BLaER1 treated with 17β-estradiol and CSF1 and Interleukin-3, amounts not matched to agents 10 nM and 100 nM (cell line): Measurements from ENCODE around the gene ATP1A2.
A peak's percentile ranks its signal among the peaks of the same experiment; 100 is the strongest.

ENCODE experiments used
- H3K27ac ChIP-seq, 11 experiments: shearing (Covaris generic); formaldehyde crosslinking; 2 replicates each; pipeline ENCODE4 v1.8.1; 2022
- H3K27me3 ChIP-seq, 11 experiments: shearing (Covaris generic); formaldehyde crosslinking; 2 replicates each; pipeline ENCODE4 v1.8.1; 2022
- H3K36me3 ChIP-seq, 11 experiments: shearing (Covaris generic); formaldehyde crosslinking; 2 replicates each; pipeline ENCODE4 v1.8.1; 2022
- H3K4me1 ChIP-seq, 10 experiments: shearing (Covaris generic); formaldehyde crosslinking; 2 replicates each; pipeline ENCODE4 v1.8.1; 2022
- H3K4me2 ChIP-seq, 11 experiments: shearing (Covaris generic); formaldehyde crosslinking; 2 replicates each; pipeline ENCODE4 v1.8.1; 2022
- H3K4me3 ChIP-seq, 10 experiments: shearing (Covaris generic); formaldehyde crosslinking; 2 replicates each; pipeline ENCODE4 v1.8.1; 2022
- H3K9ac ChIP-seq, 11 experiments: shearing (Covaris generic); formaldehyde crosslinking; 2 replicates each; pipeline ENCODE4 v1.8.1; 2022
- H3K9me3 ChIP-seq, 11 experiments: shearing (Covaris generic); formaldehyde crosslinking; replicated peaks in 1 of 11; 2 replicates each; pipeline ENCODE4 v1.8.1; 2022
- H4K20me1 ChIP-seq, 11 experiments: shearing (Covaris generic); formaldehyde crosslinking; 2 replicates each; pipeline ENCODE4 v1.8.1; 2022
- Cebpa-rat ChIP-seq, 11 experiments: shearing (Covaris generic); IDR thresholded peaks; 2 replicates each; pipeline ENCODE4 v1.8.1; 2022

The ATP1A2 gene

DNA sequence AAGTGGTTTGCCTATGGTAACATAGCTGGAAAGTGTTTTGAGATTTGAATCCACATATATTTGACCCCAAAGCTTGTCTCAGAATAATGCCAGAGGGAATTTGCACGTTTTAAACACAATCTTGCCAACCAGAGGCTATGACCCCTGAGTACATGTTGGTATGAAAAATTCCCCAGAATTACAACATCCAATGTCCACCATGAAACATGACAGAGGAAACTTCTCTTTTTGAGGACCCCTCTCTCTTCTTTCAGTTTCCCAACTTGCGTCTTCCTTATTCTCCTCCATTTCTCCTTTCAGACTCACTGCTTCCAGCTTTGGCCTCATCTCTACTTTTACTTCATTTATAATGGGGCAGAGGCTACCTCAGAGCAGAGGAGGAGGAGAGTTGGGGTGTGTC lies 39.7 kb upstream of the ATP1A2 start:
- Histone ChIP-seq H3K9me3 (no peaks in the 10 kb centered on the region), H3K4me2 (peak overlapping the region in 4 of 11 experiments; percentile 31 to 68 (median 41); a peak in 6 of 22 replicates), H3K4me3 (no peak overlapping the region), H3K4me1 (peaks cover 3 to 51% (median 9%) of the 10 kb centered on the region in 10 experiments), H3K36me3 (no peaks in the 10 kb centered on the region), H3K9ac (no peak overlapping the region), H3K27me3 (peaks cover 0 to 5% (median 1%) of the 10 kb centered on the region in 11 experiments; a peak in 8 of 22 replicates), H4K20me1 (no peaks in the 10 kb centered on the region), H3K27ac (no peak overlapping the region)
- no peak for TF ChIP-seq Cebpa-rat (IDR thresholded peaks at IDR 0.05)

DNA sequence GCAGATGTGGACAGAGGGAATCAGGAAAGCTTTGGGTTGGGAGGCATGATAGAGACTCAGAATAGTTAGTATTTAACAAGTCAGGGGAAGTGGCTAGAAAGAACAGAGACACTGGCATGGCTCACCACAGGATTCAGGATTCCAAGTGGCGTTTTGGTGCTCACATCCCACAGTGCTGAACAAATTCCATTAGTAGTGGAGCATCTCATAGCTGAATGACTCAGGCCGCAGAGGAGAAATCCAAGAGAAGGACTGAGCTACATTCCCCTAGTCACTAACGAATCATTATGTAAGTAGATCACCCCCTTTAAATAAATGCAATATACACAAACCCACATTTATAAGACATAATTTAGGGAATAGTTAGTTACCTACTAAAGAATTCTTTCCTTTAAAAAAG lies 39.3 kb upstream of the ATP1A2 start:
- peaks cover 0 to 2% (median 0%) of the 10 kb centered on the region in 11 experiments; a peak in 4 of 22 replicates for H3K27me3 ChIP-seq
- no peak for TF ChIP-seq Cebpa-rat (IDR thresholded peaks at IDR 0.05)
- H3K36me3 ChIP-seq: no peaks in the 10 kb centered on the region
- no peak overlapping the region for H3K27ac ChIP-seq
- no peak overlapping the region for H3K4me3 ChIP-seq
- H3K9ac ChIP-seq: no peak overlapping the region
- H3K9me3 ChIP-seq: no peaks in the 10 kb centered on the region
- H3K4me2 ChIP-seq: peak overlapping the region in 4 of 11 experiments; percentile 31 to 68 (median 41); a peak in 6 of 22 replicates
- peaks cover 7 to 51% (median 12%) of the 10 kb centered on the region in 10 experiments; a peak in 18 of 20 replicates for H3K4me1 ChIP-seq
- no peaks in the 10 kb centered on the region for H4K20me1 ChIP-seq

DNA sequence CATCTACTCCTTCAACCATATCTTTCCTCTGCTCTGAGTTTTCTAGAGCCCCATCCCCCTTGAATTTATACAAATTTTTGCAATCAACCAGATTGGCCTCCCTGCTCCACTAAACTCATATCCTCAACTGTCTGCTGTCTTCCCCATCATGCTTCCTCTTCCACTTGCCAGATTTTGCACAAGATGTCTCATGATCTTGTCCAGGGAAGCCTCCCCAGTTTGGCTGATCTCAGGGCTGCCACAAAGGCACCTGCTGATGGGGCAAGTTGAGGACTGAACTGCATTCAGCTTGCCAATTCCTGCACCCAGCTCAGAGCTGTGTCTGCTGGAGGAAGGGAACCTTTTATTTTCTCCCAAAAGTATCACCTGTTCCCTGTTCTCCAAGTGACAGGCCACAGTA lies 38.1 kb upstream of the ATP1A2 start:
- Histone ChIP-seq H3K9me3 (no peaks in the 10 kb centered on the region), H4K20me1 (no peaks in the 10 kb centered on the region), H3K36me3 (no peaks in the 10 kb centered on the region), H3K4me1 (peaks cover 14 to 57% (median 22%) of the 10 kb centered on the region in 10 experiments; a peak in 18 of 20 replicates), H3K4me3 (no peak overlapping the region), H3K9ac (no peak overlapping the region), H3K27ac (no peak overlapping the region), H3K27me3 (no peaks in the 10 kb centered on the region), H3K4me2 (peak overlapping the region in 3 of 11 experiments; percentile 5 to 64 (median 64); a peak in 4 of 22 replicates)
- no peak for TF ChIP-seq Cebpa-rat (IDR thresholded peaks at IDR 0.05)

DNA sequence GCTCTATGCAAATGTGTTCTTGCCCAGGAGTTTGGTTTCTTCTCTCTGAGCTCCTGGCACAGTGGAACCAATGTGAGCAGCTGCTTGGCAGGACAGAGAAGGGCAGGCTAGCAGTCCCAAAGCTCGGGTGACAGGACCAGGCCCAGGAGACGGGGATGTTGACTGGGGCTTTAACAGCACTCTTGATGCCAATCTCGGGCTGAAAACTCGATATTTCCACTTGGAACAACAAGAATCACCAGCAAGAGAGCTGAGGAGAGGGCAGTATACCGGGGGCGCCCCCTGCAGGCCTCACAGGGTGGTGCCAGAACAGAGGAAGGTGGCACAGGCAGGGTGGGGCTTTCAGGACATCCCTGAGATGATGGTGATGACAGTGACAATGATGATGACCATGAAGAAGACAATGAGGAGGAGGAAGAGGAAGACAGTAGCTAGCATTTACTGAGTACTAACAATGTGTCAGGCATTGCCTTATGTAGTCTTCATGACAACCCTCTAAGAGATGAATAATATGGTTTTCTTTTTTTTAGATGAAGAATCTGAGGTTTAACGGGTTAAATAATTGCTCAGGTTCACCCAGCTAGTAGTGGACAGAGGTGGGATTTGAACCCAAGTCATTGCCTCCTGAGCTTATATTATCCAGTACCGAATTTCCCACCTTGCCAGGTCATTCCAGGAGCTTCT lies 36.9 kb upstream of the ATP1A2 start:
- Histone ChIP-seq H3K36me3 (peaks cover 0 to 4% (median under 1%) of the 10 kb centered on the region in 11 experiments; a peak in 9 of 22 replicates), H4K20me1 (no peaks in the 10 kb centered on the region), H3K9ac (no peak overlapping the region), H3K27me3 (no peaks in the 10 kb centered on the region), H3K27ac (no peak overlapping the region), H3K9me3 (no peaks in the 10 kb centered on the region), H3K4me1 (peaks cover 14 to 57% (median 22%) of the 10 kb centered on the region in 10 experiments; a peak in 18 of 20 replicates), H3K4me3 (no peak overlapping the region), H3K4me2 (peak overlapping the region in 2 of 11 experiments; percentile 64; a peak in 4 of 22 replicates)
- TF ChIP-seq Cebpa-rat (IDR thresholded peaks at IDR 0.05): no peak

DNA sequence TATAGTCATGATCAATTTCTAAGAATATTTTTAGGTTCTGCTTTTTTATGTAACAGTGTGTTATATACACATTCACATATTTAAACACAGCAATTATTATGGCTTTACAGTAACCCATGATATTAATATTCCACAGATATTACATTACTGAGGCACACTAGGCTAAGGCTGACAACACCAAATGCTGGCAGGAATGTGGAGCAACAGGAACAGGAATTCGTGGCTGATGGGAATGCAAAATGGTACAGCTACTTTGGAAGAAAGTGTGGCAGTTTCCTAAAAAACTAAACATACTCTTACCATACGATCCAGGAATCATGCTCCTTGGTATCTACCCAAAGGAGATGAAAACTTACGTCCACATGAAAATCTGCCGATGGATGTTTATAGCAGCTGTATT lies 36.1 kb upstream of the ATP1A2 start:
- Histone ChIP-seq H3K9ac (no peak overlapping the region), H3K36me3 (peaks cover 0 to 12% (median 8%) of the 10 kb centered on the region in 11 experiments; a peak in 17 of 22 replicates), H3K27ac (no peak overlapping the region), H3K4me3 (no peak overlapping the region), H3K4me1 (peaks cover 14 to 57% (median 22%) of the 10 kb centered on the region in 10 experiments; a peak in 18 of 20 replicates), H3K27me3 (no peaks in the 10 kb centered on the region), H3K9me3 (peaks cover 0 to 7% (median 0%) of the 10 kb centered on the region in 11 experiments; a peak in 3 of 22 replicates), H3K4me2 (no peak overlapping the region), H4K20me1 (no peaks in the 10 kb centered on the region)
- no peak for TF ChIP-seq Cebpa-rat (IDR thresholded peaks at IDR 0.05)

DNA sequence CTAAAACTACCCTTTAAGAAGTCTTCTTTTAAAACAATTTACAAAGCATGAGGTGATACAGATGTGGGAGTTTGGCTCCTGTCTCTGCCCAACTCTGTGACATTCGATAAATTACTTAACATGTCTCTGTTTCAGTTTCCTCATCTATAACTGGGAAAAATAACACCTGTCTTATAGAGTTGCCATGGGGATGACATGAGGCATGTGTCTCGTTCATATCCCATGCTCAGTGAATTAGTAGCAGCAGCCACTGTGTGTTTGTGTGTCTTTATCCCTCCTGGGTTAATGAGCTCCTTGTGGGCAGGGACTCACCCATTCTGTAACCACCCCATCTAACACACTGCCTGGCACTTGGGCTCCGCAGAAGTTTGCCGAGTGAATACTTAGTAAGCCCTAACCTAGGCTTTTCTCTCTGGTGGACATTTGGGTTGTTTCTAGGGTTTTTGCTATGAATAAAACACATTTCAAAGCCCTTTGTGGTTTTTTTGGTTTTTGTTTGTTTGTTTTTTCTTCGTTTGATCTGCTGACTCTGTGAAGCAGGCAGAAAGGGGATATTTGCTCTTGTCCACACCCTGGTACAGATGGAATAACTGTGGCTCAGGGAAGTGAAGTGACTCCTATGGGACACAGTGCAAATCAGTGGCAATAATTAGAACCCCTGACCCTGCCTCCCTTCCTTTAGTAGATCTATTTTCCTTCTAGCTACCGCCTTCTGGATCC lies 35.0 kb upstream of the ATP1A2 start:
- peaks cover 14 to 46% (median 22%) of the 10 kb centered on the region in 10 experiments; a peak in 18 of 20 replicates for H3K4me1 ChIP-seq
- H3K27ac ChIP-seq: no peak overlapping the region
- no peaks in the 10 kb centered on the region for H3K27me3 ChIP-seq
- no peak overlapping the region for H3K9ac ChIP-seq
- no peak overlapping the region for H3K4me3 ChIP-seq
- no peak for TF ChIP-seq Cebpa-rat (IDR thresholded peaks at IDR 0.05)
- no peaks in the 10 kb centered on the region for H4K20me1 ChIP-seq
- H3K4me2 ChIP-seq: peak overlapping the region in 8 of 11 experiments; percentile 0 to 51 (median 27); a peak in 12 of 22 replicates
- H3K36me3 ChIP-seq: peaks cover 0 to 19% (median 12%) of the 10 kb centered on the region in 11 experiments; a peak in 17 of 22 replicates
- peaks cover 0 to 7% (median 0%) of the 10 kb centered on the region in 11 experiments; a peak in 3 of 22 replicates for H3K9me3 ChIP-seq

DNA sequence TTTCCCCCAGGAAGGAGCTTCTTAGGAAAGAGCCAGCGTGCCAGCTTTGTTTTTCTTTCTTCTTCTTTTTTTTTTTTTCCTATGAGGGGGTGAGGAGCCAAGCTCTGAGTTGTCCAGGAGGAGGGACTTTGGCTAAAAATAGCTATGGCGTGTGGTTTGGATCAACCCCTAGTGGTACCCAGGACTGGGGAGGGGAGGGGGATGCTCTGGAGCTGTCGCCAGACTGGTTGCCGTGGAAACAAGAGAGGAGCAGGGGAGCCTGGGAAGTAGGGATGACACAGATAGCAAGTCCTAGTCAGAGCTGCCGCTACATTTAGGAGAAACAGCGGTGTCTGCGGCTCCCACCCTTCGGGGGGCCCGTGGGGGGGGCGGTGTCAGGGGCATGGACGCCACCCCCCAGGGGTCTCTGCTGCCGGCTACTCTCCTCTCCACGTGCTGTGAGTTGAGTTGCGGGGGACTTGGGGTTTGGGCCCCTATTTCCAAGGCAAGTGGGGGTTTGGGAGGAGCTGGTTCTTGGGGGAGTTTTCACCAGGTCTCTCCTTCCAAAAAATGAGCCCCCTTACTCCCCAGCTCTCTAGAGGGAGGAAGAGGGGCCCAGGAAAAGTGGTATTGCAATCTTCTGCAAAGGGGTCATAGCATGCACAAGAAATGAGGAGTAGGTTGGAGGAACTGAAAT lies 34.2 kb upstream of the ATP1A2 start, which contains the start of gene KCNJ9:
Gene KCNJ9 (plus strand): TSS at position 278 of the 676 bp plus-strand sequence. CDS start 2,493 bp downstream, outside the sequence.
- Histone ChIP-seq H3K27ac (no peak within 1 kb of the TSS), H3K4me1 (peaks cover 14 to 37% (median 20%) of the 10 kb centered on the region in 10 experiments; a peak in 18 of 20 replicates), H4K20me1 (no peaks in the 10 kb centered on the region), H3K4me3 (no peak within 1 kb of the TSS), H3K27me3 (no peaks in the 10 kb centered on the region), H3K9me3 (peaks cover 0 to 7% (median 0%) of the 10 kb centered on the region in 11 experiments; a peak in 3 of 22 replicates), H3K36me3 (peaks cover 0 to 19% (median 12%) of the 10 kb centered on the region in 11 experiments; a peak in 17 of 22 replicates), H3K4me2 (peak within 1 kb of the TSS in 8 of 11 experiments; percentile 0 to 51 (median 27); a peak in 15 of 22 replicates), H3K9ac (no peak within 1 kb of the TSS)
- no peak for TF ChIP-seq Cebpa-rat (IDR thresholded peaks at IDR 0.05)

DNA sequence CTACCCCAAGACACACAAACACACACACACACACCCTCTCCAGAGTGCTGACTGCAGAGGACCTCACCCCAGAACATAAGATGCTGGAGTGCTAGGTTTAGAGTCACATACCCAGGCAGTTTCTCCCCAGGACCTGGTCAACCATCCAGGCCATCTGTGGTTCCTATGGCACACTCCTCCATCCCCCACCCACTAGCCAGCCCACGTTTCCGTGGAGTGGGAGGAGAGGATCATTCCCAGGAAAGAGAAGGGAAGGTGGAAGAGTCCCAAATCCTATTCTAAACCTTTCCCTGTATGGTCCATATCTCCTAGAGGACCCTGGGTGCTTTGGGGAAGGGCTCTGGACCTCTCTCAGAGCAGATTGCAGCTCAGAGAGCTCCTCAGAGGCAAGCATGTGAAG lies 33.1 kb upstream of the ATP1A2 start:
- peaks cover 0 to 7% (median 0%) of the 10 kb centered on the region in 11 experiments; a peak in 3 of 22 replicates for H3K9me3 ChIP-seq
- H3K36me3 ChIP-seq: peaks cover 0 to 25% (median 12%) of the 10 kb centered on the region in 11 experiments; a peak in 17 of 22 replicates
- H3K27ac ChIP-seq: no peak overlapping the region
- H3K27me3 ChIP-seq: no peaks in the 10 kb centered on the region
- no peak overlapping the region for H3K4me2 ChIP-seq
- TF ChIP-seq Cebpa-rat (IDR thresholded peaks at IDR 0.05): no peak
- H3K4me1 ChIP-seq: peaks cover 14 to 26% (median 16%) of the 10 kb centered on the region in 10 experiments; a peak in 18 of 20 replicates
- H4K20me1 ChIP-seq: no peaks in the 10 kb centered on the region
- no peak overlapping the region for H3K4me3 ChIP-seq
- H3K9ac ChIP-seq: no peak overlapping the region
